GM19351 (cell line): ENCODE measurements around the gene MYO1C.
A peak's percentile ranks its signal among the peaks of the same experiment; 100 is the strongest.
"Not testable (repeated sequence)": the region's sequence is repeated elsewhere in the genome, so short reads cannot be mapped to it uniquely, and the experiment has no call there.

Source experiments
- ATAC-seq: cut with Tn5 transposase; IDR thresholded peaks from one replicate; pipeline ENCODE4 v1.9.1; 2021; ENCODE audit warnings: mild to moderate bottlenecking, moderate library complexity; ENCODE audit not compliant: unreplicated experiment

Gene MYO1C, protein sequence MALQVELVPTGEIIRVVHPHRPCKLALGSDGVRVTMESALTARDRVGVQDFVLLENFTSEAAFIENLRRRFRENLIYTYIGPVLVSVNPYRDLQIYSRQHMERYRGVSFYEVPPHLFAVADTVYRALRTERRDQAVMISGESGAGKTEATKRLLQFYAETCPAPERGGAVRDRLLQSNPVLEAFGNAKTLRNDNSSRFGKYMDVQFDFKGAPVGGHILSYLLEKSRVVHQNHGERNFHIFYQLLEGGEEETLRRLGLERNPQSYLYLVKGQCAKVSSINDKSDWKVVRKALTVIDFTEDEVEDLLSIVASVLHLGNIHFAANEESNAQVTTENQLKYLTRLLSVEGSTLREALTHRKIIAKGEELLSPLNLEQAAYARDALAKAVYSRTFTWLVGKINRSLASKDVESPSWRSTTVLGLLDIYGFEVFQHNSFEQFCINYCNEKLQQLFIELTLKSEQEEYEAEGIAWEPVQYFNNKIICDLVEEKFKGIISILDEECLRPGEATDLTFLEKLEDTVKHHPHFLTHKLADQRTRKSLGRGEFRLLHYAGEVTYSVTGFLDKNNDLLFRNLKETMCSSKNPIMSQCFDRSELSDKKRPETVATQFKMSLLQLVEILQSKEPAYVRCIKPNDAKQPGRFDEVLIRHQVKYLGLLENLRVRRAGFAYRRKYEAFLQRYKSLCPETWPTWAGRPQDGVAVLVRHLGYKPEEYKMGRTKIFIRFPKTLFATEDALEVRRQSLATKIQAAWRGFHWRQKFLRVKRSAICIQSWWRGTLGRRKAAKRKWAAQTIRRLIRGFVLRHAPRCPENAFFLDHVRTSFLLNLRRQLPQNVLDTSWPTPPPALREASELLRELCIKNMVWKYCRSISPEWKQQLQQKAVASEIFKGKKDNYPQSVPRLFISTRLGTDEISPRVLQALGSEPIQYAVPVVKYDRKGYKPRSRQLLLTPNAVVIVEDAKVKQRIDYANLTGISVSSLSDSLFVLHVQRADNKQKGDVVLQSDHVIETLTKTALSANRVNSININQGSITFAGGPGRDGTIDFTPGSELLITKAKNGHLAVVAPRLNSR

DNA sequence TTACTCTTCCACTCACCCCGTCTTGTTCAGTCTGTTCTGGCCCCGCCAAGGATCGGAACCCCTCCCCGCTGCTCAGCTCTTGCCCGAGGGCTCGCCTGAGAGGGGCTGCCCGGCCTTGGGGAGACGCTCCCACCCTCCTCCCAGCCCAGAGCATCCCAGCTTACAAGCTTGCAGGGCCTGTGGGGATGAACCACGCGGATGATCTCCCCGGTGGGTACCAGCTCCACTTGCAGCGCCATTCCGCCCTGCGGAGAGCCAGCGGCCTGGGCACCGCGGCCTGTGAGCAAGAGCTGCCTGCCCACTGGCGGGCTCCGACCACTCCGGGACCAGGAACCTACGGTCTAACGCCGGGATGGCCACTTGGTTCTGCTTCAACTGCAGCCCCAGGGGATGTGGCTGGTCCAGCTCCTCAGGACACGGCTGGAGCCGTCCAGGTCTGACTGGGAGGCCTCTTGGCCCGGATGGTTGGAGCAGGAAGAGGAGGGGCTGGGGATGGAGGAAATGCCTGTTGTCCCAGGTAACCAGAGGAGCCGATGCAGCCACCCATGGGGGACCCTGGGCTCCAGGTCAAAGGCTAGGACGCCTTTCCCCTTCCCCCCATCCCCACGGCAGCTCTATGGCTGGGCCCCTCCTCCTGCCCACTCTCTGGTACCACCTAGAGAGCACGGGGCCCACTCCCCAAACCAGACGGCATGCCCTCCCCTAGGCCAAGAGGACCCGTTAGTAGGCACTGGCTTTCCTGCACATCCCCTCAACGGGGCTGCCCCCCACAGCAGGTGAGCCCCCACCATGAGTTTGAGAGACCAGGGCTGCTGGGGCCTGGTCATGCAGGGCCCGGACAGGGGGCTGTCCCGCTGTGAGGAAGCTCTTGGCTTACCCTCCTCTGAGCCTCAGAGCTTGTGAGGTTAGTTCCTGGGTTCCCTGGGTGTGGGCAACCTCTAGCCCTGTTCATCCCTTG, at the start of gene MYO1C:
MYO1C (minus strand) TSS at position 438 of the 958 bp plus-strand sequence; CDS start at position 239, 199 bp downstream.
- ATAC-seq, result no peak

DNA sequence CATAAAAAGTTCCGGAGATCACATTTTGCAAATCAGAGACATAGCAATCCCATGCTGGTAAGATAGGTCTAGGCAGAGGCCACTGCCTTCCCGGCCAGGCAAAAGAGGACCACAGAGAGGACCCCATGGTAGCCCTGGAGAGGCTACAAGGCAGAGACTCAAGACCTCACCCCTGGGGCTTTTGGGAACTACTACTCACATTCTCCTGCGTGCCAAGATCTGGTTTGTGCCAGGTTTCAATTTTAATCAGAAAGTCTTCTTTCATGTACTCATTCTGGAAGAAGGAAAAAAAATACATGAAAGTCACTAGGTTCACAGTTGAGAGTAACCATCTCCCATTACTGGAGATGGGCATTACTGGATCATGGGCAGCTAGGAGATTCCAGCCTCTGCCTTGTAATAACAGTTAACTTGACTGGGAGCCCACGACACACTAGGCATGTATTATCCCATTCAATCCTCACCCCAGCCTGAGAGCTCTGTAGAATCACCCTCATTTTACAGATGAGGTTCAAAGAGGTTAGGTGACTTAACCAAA, 49.0 kb upstream of the MYO1C start:
- ATAC-seq, result no peak

DNA sequence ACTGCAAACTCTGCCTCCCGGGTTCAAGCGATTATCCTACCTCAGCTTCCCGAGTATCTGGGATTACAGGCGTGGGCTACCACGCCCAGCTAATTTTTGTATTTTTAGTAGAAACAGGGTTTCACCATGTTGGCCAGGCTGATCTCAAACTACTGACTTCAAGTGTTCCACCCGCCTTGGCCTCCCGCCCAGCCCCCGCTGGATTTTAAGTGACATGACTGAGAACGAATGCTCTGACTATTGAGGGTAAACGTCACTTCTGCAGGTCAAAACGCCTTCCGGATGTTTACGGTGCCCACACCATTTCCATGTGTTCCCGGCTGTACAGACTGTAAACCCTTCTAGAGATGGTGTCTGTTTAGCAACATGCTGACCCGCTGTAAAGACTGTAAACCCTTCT, 47.3 kb upstream of the MYO1C start:
- no peak for ATAC-seq

DNA sequence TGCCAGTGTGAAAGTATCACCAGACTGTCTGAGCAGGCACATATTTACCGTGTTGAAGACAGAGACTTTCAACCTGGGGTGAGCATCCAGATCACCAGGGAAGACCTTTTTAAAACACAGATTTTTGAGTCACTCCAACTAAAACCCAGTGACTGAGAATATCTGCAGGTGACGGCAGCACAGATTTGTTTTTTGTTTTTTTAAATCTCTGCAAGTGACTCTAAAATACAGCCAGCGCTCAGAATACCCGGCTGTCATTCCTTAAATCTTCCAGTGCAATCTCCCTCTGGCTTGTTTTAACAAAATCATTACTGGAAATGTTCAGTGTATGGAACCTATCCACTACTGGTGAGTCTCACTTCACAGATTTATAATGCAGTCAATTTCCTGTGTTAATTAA, 43.3 kb upstream of the MYO1C start:
- no peak for ATAC-seq

DNA sequence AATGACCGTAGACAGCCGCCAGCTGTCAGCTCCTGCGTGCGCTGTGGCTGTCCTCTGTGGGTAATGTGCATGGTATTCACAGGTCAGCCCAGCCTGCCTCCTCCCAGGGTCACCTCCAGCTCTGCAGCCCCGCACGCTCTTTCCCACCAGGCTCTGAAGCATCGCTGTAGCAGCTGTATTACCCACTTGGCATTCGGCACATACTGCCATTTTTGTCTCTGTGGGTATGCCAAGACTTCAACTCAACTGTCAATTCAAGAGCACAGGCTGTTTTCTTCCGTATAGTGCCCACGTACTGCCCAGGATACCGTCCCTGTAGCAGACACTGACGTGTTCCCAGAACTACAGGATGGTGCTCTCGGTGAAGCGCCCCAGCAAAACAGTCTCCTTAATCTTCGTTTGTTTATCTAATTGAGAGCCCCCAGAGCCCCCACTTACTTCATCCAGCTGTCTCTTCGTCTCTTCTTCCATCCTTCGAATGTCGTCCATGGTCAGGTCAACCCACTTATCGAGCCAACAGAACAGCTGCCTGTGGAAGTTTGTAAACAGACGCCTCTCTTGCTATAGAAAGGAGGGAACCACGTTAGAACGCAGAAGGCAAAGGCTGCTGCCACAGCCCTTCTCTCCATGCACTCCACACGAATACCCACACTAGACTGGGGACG, 41.3 kb upstream of the MYO1C start:
- ATAC-seq, result no peak

DNA sequence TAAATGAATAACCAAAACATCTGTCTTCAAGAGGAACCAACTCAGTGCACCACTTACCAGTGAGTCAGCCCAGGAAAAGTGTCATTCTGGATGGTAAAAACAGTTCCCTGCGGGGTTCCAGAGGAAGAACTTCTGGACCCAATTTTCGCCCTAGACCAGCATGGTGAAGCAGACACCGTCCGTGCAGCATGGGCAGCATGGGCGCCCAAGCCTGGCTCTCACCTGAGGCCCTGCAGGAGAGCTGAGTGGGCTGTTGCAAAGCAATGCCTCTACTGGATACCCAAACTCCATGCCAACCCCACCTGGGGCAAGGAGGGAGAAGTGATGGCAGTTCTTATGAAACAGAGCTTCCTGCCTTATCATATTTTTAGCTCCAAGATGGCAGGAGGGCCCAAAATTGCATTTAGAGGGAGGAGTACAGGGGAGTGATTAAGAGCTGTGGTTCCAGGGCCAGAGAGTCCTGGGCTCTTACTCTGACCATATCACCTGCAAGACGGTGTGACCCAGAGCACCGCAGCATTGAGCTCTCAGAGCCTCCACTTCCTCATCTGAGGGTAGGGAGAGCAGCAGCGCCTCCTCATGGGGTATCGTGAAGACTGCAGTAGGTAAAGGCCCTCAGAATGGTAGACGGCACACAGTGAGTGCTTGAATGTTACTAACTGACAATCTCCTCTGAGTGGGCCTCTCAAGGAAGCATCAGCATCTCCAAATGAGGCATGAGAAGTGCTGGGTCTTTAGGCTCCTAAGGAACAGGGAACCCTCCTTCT, 40.5 kb upstream of the MYO1C start:
- ATAC-seq, result no peak

DNA sequence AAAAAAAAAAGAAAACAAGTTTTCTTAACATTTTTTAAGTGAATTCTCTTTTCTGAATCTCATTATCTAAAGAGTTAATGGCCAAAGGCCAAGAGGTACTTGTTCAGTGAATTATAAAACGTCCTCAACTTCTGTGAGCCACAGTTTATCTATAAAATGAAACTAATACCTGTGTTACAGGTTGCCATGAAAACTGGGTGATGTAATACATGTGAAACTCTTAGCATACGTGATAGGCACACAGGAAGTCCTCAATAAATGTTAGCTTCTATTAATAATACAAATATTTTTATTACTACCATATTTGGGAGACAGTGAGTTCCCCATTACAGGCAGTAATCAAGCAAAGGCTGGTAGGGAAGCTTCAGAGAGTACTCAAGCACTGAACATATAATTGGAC, 37.4 kb upstream of the MYO1C start:
- no peak for ATAC-seq

DNA sequence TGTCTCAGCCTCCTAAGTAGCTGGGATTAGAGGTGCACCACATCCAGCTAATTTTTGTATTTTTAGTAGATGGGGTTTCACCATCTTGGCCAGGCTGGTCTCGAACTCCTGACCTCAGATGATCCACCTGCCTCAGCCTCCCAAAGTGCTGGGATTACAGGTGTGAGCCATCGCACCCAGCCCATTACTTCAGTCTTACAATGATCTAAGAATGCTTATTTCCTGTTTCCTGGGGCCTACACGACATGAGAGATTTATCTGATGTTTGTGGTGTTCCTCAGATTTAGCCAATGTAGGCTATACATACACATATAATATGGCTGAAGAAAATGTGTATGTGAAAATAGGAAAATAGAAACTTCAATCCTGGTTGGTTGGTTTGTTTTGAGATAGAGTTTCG, 34.4 kb upstream of the MYO1C start:
- not testable (repeated sequence) for ATAC-seq

DNA sequence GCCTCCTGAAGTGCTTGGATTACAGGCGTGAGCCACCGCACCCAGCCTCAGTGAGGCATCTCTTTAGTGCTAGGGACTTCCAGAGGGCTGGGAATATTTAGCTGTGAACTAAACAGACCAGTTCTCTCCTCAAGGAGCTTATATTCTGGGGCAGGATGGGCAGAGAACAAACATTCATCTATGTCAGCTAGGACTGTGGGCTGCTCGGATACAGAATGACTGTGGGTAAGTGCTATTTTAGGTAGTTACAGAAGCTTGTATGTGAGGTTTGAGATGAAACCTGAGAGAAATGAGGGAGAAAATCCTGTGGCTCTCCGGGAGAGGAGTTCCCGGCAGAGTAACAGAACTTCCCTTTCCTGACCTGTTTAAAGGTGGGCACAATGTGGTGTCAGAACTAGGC, 30.1 kb upstream of the MYO1C start:
- no peak for ATAC-seq

DNA sequence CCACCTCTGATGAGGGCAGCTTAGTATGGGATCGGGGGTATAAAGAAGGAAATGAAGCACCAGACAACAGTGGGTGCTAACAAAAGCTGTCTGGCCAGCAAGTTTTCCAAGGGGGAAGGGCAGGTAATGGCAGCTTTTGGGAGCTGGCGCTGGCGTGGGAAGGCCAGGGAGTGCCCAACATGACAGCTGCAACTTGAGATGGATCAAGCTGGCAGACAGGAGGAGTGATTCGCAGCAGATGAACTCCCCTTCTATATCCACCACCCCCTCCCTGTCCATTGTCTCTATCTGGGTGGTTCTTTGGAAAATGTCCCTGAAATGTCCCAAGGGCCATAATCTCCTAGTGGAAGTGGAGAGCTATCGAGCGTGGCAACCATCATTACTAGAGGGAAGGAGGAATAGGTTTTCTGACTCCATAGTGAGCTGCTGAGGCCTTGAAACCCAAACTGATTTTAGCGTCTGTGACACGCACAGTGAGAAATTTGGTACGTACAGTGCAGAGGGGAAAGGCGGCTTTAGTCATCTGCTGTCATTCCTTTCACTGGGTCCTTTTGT, 28.7 kb upstream of the MYO1C start:
- no peak for ATAC-seq

DNA sequence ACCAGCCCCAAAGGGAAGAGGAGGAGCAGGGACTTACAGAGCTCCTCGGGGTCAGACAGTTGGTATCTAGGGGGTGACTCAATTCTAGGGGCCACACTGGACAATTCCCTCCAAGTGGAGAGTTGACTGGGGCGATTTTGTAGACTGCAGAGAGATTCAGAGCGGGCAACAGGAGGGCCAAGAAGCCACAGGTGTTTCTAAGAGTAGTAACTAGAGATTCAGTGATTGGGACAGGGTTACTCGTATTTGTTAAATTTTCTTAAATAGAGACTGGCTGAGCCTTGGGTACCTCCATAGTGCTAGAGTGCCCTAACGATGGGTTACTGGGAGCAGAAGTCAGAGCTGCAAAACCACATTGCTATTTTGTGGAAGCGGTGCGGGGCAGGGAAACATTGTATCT, 27.2 kb upstream of the MYO1C start:
- no peak for ATAC-seq

DNA sequence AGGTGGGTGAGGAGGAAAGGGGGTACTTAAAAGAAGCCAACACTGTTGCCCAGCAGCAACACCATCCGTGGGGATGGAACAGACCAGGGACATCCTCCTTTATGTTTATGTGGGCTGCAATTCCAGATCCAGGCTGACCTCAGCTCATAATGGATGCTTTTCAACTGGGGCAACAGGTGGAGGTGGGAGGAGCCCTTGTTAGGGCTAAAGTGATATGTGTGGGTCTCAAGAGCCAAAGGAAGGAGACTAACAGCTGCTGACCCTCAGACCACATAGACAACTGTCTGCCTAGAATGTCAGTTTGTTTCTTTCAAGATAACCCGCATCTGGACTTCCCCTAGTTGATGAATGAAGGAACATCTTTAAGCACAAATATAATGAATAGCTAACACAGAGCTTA, 25.9 kb upstream of the MYO1C start:
- ATAC-seq, result no peak

DNA sequence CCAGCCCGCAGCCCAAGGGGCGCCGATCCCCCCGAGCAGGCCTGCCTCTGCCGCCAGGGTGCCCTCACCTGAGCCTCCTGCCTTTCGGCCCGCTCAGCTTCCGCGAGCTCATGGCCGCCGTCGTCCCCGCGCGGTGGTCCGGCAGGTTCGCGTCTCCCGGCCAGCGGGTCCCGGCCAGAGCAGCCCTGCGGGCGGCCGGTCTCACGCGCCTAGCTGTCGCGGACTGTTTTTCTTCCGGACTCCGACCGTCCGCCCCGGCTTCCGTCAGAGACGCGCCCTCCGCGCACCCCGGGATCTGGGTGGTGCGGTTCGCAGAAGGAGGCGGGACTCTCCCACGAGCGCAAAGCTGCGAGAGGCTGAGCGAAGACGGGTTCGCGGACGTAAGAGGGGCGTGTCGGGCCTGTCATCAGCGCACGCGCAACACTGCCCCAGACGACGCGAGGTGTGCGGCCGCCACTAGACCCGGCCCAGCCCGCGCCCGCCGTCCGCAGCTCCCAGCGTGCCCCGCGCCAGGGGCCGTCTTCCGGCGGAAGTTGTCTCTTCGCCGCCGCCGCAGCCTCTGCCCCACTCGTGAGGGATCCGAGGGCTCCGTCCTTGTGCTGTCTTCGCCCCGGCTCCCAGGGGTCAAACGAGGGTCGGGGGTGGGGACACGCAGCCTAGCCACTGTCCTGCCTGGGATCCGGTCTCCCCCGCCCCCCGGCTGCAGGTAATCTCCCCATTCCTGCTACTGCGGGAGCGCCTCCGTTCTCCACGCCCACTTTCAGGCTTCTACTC, 24.1 kb upstream of the MYO1C start, which contains the start of gene INPP5K:
INPP5K (minus strand) TSS at position 225 of the 774 bp plus-strand sequence; CDS start at position 112, 113 bp downstream.
- peak; percentile 92 for ATAC-seq

DNA sequence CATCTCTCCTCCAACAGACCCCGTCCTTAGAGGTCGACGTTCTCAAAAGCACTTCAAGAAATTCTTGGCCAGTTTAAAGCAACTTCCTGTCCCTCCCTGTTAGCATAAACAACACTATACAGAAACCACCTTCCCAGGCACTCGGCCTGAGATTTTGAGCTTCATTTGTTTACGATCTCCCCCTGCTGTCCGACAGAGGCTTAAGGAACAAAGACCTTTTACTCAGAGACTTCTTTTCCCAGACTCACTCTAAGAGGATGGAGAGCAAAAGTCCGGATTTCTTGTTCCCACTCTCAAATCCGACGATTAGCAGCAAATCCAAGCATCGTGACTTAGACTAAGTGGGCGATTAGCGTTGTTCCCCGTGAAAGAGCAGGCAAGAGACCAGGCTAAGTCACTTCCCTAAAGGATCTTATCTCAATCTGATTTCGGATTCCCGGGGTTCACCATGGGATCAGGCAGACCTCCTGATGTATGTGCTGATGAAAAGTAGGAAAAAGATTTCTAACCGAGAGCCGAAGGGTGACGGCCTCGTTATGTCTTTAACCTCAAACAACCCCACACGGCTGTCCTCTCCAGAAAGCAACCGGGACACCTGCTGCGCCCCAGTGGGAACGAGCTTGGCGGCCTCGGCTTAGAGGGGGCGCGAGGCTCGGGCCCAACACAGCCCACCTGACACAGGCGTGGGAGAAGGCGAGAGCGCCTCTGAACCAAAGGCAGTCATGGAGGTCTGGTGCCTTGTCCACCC, 23.3 kb upstream of the MYO1C start:
- peak; percentile 11 for ATAC-seq

DNA sequence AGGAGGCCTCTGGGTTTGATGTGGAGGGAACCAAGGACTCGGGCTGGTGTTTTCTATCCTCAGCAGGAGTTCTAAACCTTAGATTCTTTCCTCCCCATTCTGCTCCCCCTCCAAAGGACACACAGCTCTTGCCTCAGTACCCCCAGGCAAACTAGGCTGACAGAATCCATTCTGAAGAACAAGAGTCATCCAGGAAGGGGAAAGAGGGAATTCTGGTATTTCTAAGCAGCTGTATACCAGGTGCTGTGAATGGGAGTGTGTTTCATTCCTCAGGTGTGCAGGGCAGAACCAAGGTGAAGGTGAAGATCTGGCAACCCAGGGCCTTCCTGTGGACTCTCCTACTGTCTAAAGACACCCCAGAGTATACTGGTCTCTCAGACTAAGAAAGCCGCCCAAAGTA, 19.9 kb upstream of the MYO1C start:
- no peak for ATAC-seq

DNA sequence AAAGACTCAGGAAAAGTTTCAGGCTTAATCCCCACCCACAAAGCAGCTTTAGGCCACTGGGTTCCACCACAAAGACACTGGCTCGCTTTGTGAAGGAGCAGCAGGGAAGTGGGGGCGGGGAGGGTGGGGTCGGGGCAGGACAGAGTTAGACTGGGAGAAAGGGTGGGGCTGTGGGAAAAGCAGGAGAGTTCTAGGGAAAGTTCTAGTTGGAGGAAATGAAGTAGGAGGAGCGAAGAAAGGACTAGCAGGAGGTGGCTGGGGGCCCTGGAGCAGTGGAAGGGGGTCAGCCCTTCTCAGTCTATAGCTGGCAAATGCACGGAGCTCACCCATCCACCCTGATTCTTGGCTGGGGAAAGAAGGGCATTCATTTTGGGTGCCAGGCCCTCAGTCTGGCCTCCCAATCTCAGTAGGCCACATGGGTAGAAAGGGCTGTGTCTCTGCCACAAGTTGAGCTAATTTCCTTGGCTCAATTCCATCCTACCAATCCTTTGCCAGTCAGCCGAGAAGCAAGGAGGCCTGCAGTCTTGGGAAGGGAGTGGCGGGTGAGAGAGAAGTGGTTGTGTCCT, 19.4 kb upstream of the MYO1C start:
- ATAC-seq, result no peak

DNA sequence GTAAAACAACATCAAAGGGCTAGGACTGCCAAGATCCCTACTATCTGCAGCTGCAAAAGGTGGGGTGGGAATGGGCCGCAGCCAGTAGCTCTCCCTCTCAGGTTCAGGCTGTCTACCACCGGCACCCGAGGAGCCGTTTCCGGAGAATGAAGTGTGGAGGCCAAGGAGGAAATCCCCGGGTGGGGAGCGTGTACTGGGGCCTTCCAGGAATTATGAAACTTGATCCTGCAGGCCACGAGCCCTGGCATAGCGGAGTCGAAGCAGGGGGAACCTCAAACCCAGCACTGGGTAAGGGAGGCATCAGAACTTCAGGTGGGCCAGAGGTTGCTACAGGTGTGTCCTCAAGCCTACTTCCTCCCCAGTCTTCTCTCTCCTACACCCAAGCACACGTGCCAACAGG, 18.8 kb upstream of the MYO1C start:
- no peak for ATAC-seq
